ENCODE results near the gene PITPNM3.

The PITPNM3 gene

GRCh38 chr17:6591599-6592158 lies 35.3 kb upstream of the PITPNM3 start:
- H3K9ac ChIP-seq (ENCODE audit: low read depth, low read length) = no peak overlapping the region
- H3K36me3 ChIP-seq (ENCODE audit: insufficient read depth, low read depth, low read length) = peaks cover 90% of the 10 kb centered on the region
- H3K4me1 ChIP-seq (ENCODE audit: insufficient read depth, low read length) = 0 out of 2 replicates have a peak, but pooled peaks cover 5% of the 10 kb centered on the region
- no peak overlapping the region for H3K4me3 ChIP-seq (ENCODE audit: low read length)
- H3K27me3 ChIP-seq (ENCODE audit: insufficient read depth, low read length) = no peaks in the 10 kb centered on the region
- H3K9me3 ChIP-seq (ENCODE audit: insufficient read depth, low read depth, low read length) = no peaks in the 10 kb centered on the region
- H3K27ac ChIP-seq (ENCODE audit: low read length) = no peak overlapping the region

- no peak overlapping the region for H3K9ac ChIP-seq (ENCODE audit: low read depth, low read length)
- H3K27me3 ChIP-seq (ENCODE audit: insufficient read depth, low read length) = no peaks in the 10 kb centered on the region
- H3K4me3 ChIP-seq (ENCODE audit: low read length) = no peak overlapping the region
- H3K9me3 ChIP-seq (ENCODE audit: insufficient read depth, low read depth, low read length) = no peaks in the 10 kb centered on the region
- H3K36me3 ChIP-seq (ENCODE audit: insufficient read depth, low read depth, low read length) = peaks cover 90% of the 10 kb centered on the region
- 0 out of 2 replicates have a peak, but pooled peaks cover 5% of the 10 kb centered on the region for H3K4me1 ChIP-seq (ENCODE audit: insufficient read depth, low read length)
- no peak overlapping the region for H3K27ac ChIP-seq (ENCODE audit: low read length)
Measured at GRCh38 chr17:6589266-6589946, 33.1 kb upstream of the PITPNM3 start.

GRCh38 chr17:6588165-6588564 lies 31.8 kb upstream of the PITPNM3 start:
- Histone ChIP-seq H3K27me3 (ENCODE audit: insufficient read depth, low read length) (no peaks in the 10 kb centered on the region), H3K9ac (ENCODE audit: low read depth, low read length) (no peak overlapping the region), H3K36me3 (ENCODE audit: insufficient read depth, low read depth, low read length) (peaks cover 94% of the 10 kb centered on the region), H3K4me1 (ENCODE audit: insufficient read depth, low read length) (0 out of 2 replicates have a peak, but pooled peaks cover 5% of the 10 kb centered on the region), H3K9me3 (ENCODE audit: insufficient read depth, low read depth, low read length) (no peaks in the 10 kb centered on the region), H3K27ac (ENCODE audit: low read length) (no peak overlapping the region), H3K4me3 (ENCODE audit: low read length) (no peak overlapping the region)

- Histone ChIP-seq H3K27me3 (ENCODE audit: insufficient read depth, low read length) (no peaks in the 10 kb centered on the region), H3K27ac (ENCODE audit: low read length) (no peak overlapping the region), H3K36me3 (ENCODE audit: insufficient read depth, low read depth, low read length) (peaks cover 94% of the 10 kb centered on the region), H3K4me3 (ENCODE audit: low read length) (no peak overlapping the region), H3K9ac (ENCODE audit: low read depth, low read length) (no peak overlapping the region), H3K9me3 (ENCODE audit: insufficient read depth, low read depth, low read length) (no peaks in the 10 kb centered on the region), H3K4me1 (ENCODE audit: insufficient read depth, low read length) (0 out of 2 replicates have a peak, but pooled peaks cover 3% of the 10 kb centered on the region)
Measured at GRCh38 chr17:6587310-6587709, 31.0 kb upstream of the PITPNM3 start.

GRCh38 chr17:6583411-6583810 lies 27.1 kb upstream of the PITPNM3 start:
- Histone ChIP-seq H3K27me3 (ENCODE audit: insufficient read depth, low read length) (no peaks in the 10 kb centered on the region), H3K27ac (ENCODE audit: low read length) (no peak overlapping the region), H3K9ac (ENCODE audit: low read depth, low read length) (no peak overlapping the region), H3K4me3 (ENCODE audit: low read length) (no peak overlapping the region), H3K9me3 (ENCODE audit: insufficient read depth, low read depth, low read length) (no peaks in the 10 kb centered on the region), H3K36me3 (ENCODE audit: insufficient read depth, low read depth, low read length) (peaks cover 86% of the 10 kb centered on the region), H3K4me1 (ENCODE audit: insufficient read depth, low read length) (no peaks in the 10 kb centered on the region; the same call in 1 of the 2 replicates)

- H3K9me3 ChIP-seq (ENCODE audit: insufficient read depth, low read depth, low read length) = no peaks in the 10 kb centered on the region
- no peak overlapping the region for H3K4me3 ChIP-seq (ENCODE audit: low read length)
- peaks cover 66% of the 10 kb centered on the region for H3K36me3 ChIP-seq (ENCODE audit: insufficient read depth, low read depth, low read length)
Measured at GRCh38 chr17:6580625-6581024, 24.3 kb upstream of the PITPNM3 start.

GRCh38 chr17:6578491-6578890 lies 22.1 kb upstream of the PITPNM3 start:
- Histone ChIP-seq H3K27ac (ENCODE audit: low read length) (no peak overlapping the region), H3K27me3 (ENCODE audit: insufficient read depth, low read length) (no peaks in the 10 kb centered on the region), H3K4me3 (ENCODE audit: low read length) (no peak overlapping the region), H3K9ac (ENCODE audit: low read depth, low read length) (no peak overlapping the region), H3K4me1 (ENCODE audit: insufficient read depth, low read length) (no peaks in the 10 kb centered on the region; the same call in none of the 2 replicates), H3K9me3 (ENCODE audit: insufficient read depth, low read depth, low read length) (no peaks in the 10 kb centered on the region), H3K36me3 (ENCODE audit: insufficient read depth, low read depth, low read length) (peaks cover 44% of the 10 kb centered on the region)

More at GRCh38 chr17:6580625-6581024, 24.3 kb upstream of the PITPNM3 start:
- Histone ChIP-seq H3K27ac (ENCODE audit: low read length) (no peak overlapping the region), H3K27me3 (ENCODE audit: insufficient read depth, low read length) (no peaks in the 10 kb centered on the region), H3K9ac (ENCODE audit: low read depth, low read length) (no peak overlapping the region), H3K4me1 (ENCODE audit: insufficient read depth, low read length) (no peaks in the 10 kb centered on the region; the same call in 1 of the 2 replicates)

- no peak overlapping the region for H3K9ac ChIP-seq (ENCODE audit: low read depth, low read length)
- H3K9me3 ChIP-seq (ENCODE audit: insufficient read depth, low read depth, low read length) = no peaks in the 10 kb centered on the region
- H3K36me3 ChIP-seq (ENCODE audit: insufficient read depth, low read depth, low read length) = peaks cover 37% of the 10 kb centered on the region
- H3K4me1 ChIP-seq (ENCODE audit: insufficient read depth, low read length) = no peaks in the 10 kb centered on the region; the same call in none of the 2 replicates
- no peak overlapping the region for H3K27ac ChIP-seq (ENCODE audit: low read length)
- H3K27me3 ChIP-seq (ENCODE audit: insufficient read depth, low read length) = no peaks in the 10 kb centered on the region
- no peak overlapping the region for H3K4me3 ChIP-seq (ENCODE audit: low read length)
Measured at GRCh38 chr17:6577686-6578263, 21.4 kb upstream of the PITPNM3 start.

- H3K27me3 ChIP-seq (ENCODE audit: insufficient read depth, low read length) = no peaks in the 10 kb centered on the region
- peaks cover 22% of the 10 kb centered on the region for H3K36me3 ChIP-seq (ENCODE audit: insufficient read depth, low read depth, low read length)
- no peak overlapping the region for H3K4me3 ChIP-seq (ENCODE audit: low read length)
- H3K9me3 ChIP-seq (ENCODE audit: insufficient read depth, low read depth, low read length) = no peaks in the 10 kb centered on the region
- H3K27ac ChIP-seq (ENCODE audit: low read length) = no peak overlapping the region
- H3K9ac ChIP-seq (ENCODE audit: low read depth, low read length) = no peak overlapping the region
- no peaks in the 10 kb centered on the region; the same call in none of the 2 replicates for H3K4me1 ChIP-seq (ENCODE audit: insufficient read depth, low read length)
Measured at GRCh38 chr17:6576038-6576785, 19.9 kb upstream of the PITPNM3 start.

- H3K9ac ChIP-seq (ENCODE audit: low read depth, low read length) = no peak overlapping the region
- H3K4me3 ChIP-seq (ENCODE audit: low read length) = no peak overlapping the region
- H3K27me3 ChIP-seq (ENCODE audit: insufficient read depth, low read length) = no peaks in the 10 kb centered on the region
- no peaks in the 10 kb centered on the region for H3K9me3 ChIP-seq (ENCODE audit: insufficient read depth, low read depth, low read length)
- H3K36me3 ChIP-seq (ENCODE audit: insufficient read depth, low read depth, low read length) = peaks cover 18% of the 10 kb centered on the region
- H3K27ac ChIP-seq (ENCODE audit: low read length) = no peak overlapping the region
- no peaks in the 10 kb centered on the region; the same call in none of the 2 replicates for H3K4me1 ChIP-seq (ENCODE audit: insufficient read depth, low read length)
Measured at GRCh38 chr17:6575596-6575988, 19.2 kb upstream of the PITPNM3 start.

GRCh38 chr17:6574687-6575595 lies 18.6 kb upstream of the PITPNM3 start:
- Histone ChIP-seq H3K4me3 (ENCODE audit: low read length) (no peak overlapping the region), H3K36me3 (ENCODE audit: insufficient read depth, low read depth, low read length) (peaks cover 18% of the 10 kb centered on the region), H3K27ac (ENCODE audit: low read length) (no peak overlapping the region), H3K9ac (ENCODE audit: low read depth, low read length) (no peak overlapping the region), H3K9me3 (ENCODE audit: insufficient read depth, low read depth, low read length) (no peaks in the 10 kb centered on the region), H3K4me1 (ENCODE audit: insufficient read depth, low read length) (no peaks in the 10 kb centered on the region; the same call in none of the 2 replicates), H3K27me3 (ENCODE audit: insufficient read depth, low read length) (no peaks in the 10 kb centered on the region)

All from iPS-20b (cell line).